OCI-LY3 (cell line): ENCODE measurements around the gene METTL2A.
"Not testable (repeated sequence)": the region's sequence is repeated elsewhere in the genome, so short reads cannot be mapped to it uniquely, and the experiment has no call there.

Experiments
- H2AFZ ChIP-seq: fragments of 200-600, 300-600 bp; shearing (Covaris generic); 2 replicates; pipeline ENCODE4 v1.6.0; 2014; ENCODE audit warnings: antibody characterized with exemption, low read depth, low read length
- H3K27ac ChIP-seq: fragments of 200-600, 300-600 bp; sonication (generic); 2 replicates; pipeline ENCODE4 v1.5.1; 2014; ENCODE audit warnings: mild to moderate bottlenecking, low read length, moderate library complexity, mixed read lengths
- H3K27me3 ChIP-seq: fragments of 200-600, 300-600 bp; sonication (generic); 2 replicates; pipeline ENCODE4 v1.6.1; 2014; ENCODE audit warnings: low read depth, low read length, mixed read lengths
- H3K36me3 ChIP-seq: fragments of 200-600, 300-600 bp; sonication (generic); replicated peaks from 2 replicates; pipeline ENCODE3; 2014; ENCODE audit warnings: low read depth, low read length, mixed read lengths
- H3K4me1 ChIP-seq: fragments of 300-600, 200-600 bp; sonication (generic); 2 replicates; pipeline ENCODE4 v1.6.1; 2014; ENCODE audit warnings: low read length, mixed read lengths
- H3K4me2 ChIP-seq: fragments of 200-600, 300-600 bp; sonication (generic); 2 replicates; pipeline ENCODE4 v1.6.1; 2014; ENCODE audit warnings: low read length, mixed read lengths
- H3K4me3 ChIP-seq: fragments of 300-600, 200-600 bp; sonication (generic); 2 replicates; pipeline ENCODE4 v1.5.1; 2014; ENCODE audit warnings: antibody characterized with exemption, mild to moderate bottlenecking, low read length, moderate library complexity
- H3K79me2 ChIP-seq: fragments of 300-600, 200-600 bp; shearing (Covaris generic); 2 replicates; pipeline ENCODE4 v1.6.1; 2014; ENCODE audit warnings: mild to moderate bottlenecking, low read length, mixed read lengths
- H3K9ac ChIP-seq: fragments of 300-600, 200-600 bp; shearing (Covaris generic); 2 replicates; pipeline ENCODE4 v1.6.0; 2014; ENCODE audit warnings: mild to moderate bottlenecking, low read length, moderate library complexity
- H3K9me3 ChIP-seq: fragments of 200-600, 300-600 bp; shearing (Covaris generic); 2 replicates; pipeline ENCODE4 v1.6.1; 2014; ENCODE audit warnings: low read length, mixed read lengths; ENCODE audit not compliant: insufficient read depth
- H4K20me1 ChIP-seq: fragments of 200-600, 300-600 bp; sonication (generic); 2 replicates; pipeline ENCODE4 v1.6.1; 2016; ENCODE audit warnings: low read length, mixed read lengths; ENCODE audit not compliant: insufficient read depth
- TF ChIP-seq, protein P1 (sequence below): fragments of 200-600, 300-600 bp; sonication (generic); IDR thresholded peaks from 2 replicates; pipeline ENCODE4 v1.5.1; 2014; ENCODE audit warnings: antibody characterized with exemption, low read length, low read depth

METTL2A gene

GRCh38 chr17:62456016-62456415, 32.3 kb downstream of the METTL2A start:
- H3K79me2 ChIP-seq = no peaks in the 10 kb centered on the region
- H3K27ac ChIP-seq = no peak overlapping the region
- no peak overlapping the region for H3K9ac ChIP-seq
- H3K4me3 ChIP-seq = no peak overlapping the region
- H2AFZ ChIP-seq = no peak overlapping the region
- no peaks in the 10 kb centered on the region for H4K20me1 ChIP-seq
- TF ChIP-seq, protein P1, sequence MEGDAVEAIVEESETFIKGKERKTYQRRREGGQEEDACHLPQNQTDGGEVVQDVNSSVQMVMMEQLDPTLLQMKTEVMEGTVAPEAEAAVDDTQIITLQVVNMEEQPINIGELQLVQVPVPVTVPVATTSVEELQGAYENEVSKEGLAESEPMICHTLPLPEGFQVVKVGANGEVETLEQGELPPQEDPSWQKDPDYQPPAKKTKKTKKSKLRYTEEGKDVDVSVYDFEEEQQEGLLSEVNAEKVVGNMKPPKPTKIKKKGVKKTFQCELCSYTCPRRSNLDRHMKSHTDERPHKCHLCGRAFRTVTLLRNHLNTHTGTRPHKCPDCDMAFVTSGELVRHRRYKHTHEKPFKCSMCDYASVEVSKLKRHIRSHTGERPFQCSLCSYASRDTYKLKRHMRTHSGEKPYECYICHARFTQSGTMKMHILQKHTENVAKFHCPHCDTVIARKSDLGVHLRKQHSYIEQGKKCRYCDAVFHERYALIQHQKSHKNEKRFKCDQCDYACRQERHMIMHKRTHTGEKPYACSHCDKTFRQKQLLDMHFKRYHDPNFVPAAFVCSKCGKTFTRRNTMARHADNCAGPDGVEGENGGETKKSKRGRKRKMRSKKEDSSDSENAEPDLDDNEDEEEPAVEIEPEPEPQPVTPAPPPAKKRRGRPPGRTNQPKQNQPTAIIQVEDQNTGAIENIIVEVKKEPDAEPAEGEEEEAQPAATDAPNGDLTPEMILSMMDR = no peak
- H3K27me3 ChIP-seq = no peaks in the 10 kb centered on the region
- peaks cover 69% of the 10 kb centered on the region for H3K4me1 ChIP-seq
- H3K4me2 ChIP-seq = no peak overlapping the region
- H3K9me3 ChIP-seq = no peaks in the 10 kb centered on the region
- no peaks in the 10 kb centered on the region for H3K36me3 ChIP-seq

GRCh38 chr17:62458483-62458882, 34.8 kb downstream of the METTL2A start:
- peak overlapping the region; percentile 96 for H3K27ac ChIP-seq

DNA sequence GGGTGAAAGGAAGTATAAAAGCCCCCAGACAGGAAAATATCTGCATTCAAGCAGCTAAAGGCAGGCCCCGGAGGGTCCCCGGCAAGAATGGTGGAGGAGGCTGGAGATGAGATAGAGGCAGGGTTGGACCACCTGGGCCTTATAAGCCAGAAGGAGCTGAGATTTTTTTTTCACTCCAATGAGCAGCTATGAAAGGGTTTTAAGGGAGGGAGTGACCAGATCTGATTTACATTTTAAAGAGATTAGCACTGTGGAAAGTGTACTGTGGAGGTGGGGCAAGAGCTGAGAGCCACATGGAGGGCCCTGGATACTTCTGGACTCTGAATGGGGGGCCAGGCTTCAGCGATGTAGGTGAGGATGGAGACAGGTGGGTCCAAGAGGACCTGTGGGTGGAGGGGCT, 40.7 kb downstream of the METTL2A start:
- H3K9ac ChIP-seq, H2AFZ ChIP-seq, H3K4me2 ChIP-seq, H3K27me3 ChIP-seq, H3K4me3 ChIP-seq, H3K79me2 ChIP-seq, H3K9me3 ChIP-seq, H3K27ac ChIP-seq, H3K36me3 ChIP-seq, H4K20me1 ChIP-seq: not testable (repeated sequence)
- peaks cover 19% of the 10 kb centered on the region for H3K4me1 ChIP-seq

More at GRCh38 chr17:62458483-62458882, 34.8 kb downstream of the METTL2A start:
- not testable (repeated sequence) for H3K79me2 ChIP-seq, H3K27me3 ChIP-seq, H3K9me3 ChIP-seq, H4K20me1 ChIP-seq, H3K36me3 ChIP-seq
- Histone ChIP-seq H3K9ac (peak overlapping the region; percentile 94), H3K4me1 (peaks cover 62% of the 10 kb centered on the region), H2AFZ (peak overlapping the region; percentile 74; the same call in 1 of the 2 replicates), H3K4me2 (peak overlapping the region; percentile 99), H3K4me3 (peak overlapping the region; percentile 83)

DNA sequence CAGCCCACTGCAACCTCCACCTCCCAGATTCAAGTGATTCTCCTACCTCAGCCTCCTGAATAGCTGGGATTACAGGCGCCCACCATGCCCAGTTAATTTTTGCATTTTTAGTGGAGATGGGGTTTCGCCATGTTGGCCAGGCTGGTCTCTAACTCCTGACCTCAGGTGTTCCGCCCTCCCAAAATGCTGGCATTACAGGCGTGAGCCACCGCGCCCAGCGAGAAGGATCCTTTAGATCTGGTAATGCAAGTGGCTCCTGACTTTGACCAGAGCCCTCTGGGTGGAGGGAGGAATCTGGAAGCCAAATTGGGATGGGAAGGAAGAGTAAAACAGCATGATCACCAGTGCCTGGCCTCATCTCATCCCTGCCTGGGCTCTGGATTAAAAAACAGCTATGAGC, 41.6 kb downstream of the METTL2A start:
- H3K4me3 ChIP-seq = not testable (repeated sequence)

DNA sequence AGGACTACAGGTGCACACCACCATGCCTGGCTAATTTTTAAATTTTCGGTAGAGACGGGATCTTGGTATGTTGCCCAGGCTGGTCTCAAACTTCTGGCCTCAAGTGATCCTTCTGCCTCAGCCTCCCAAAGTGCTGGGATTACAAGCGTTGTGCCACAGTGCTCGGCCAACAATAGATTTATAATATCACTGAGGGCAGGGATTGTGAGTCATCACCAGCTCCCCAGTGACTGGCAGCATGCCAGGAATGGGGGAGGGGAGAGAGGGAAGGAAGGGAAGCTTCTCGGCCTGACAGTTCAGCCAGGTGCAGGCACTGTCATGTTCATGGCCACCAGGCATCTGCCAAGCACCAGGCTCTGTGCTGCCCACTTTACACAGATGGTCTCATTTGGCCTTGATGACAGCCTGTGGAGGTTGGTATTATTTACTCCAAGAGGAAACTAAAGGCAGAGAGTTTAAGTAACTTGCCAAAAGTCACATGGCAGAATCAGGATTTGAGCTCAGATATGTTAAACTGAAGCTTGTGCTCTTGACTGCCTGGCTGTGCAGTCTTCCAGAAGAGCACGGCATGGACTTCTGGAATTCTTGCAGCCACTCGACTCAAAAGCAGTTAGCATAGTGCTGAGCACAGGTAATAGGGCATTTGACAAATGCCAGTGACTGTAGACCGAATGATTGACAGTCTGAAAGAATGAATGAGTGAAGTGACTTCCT, 47.1 kb downstream of the METTL2A start:
- not testable (repeated sequence) for H3K4me1 ChIP-seq, H3K36me3 ChIP-seq, H3K4me2 ChIP-seq, H3K79me2 ChIP-seq, H4K20me1 ChIP-seq, H3K27ac ChIP-seq, H3K9me3 ChIP-seq, H3K4me3 ChIP-seq, H3K27me3 ChIP-seq, H2AFZ ChIP-seq, H3K9ac ChIP-seq

More for the DNA sequence above, 41.6 kb downstream of the METTL2A start:
- H3K9ac ChIP-seq, H3K4me2 ChIP-seq, H2AFZ ChIP-seq, H3K79me2 ChIP-seq, H3K9me3 ChIP-seq, H3K27ac ChIP-seq, H3K36me3 ChIP-seq, H3K27me3 ChIP-seq, H4K20me1 ChIP-seq: not testable (repeated sequence)
- peaks cover 13% of the 10 kb centered on the region for H3K4me1 ChIP-seq

- H3K36me3 ChIP-seq, H2AFZ ChIP-seq, H3K79me2 ChIP-seq, H3K4me3 ChIP-seq, H3K9ac ChIP-seq, H4K20me1 ChIP-seq, H3K4me2 ChIP-seq, H3K27ac ChIP-seq, H3K9me3 ChIP-seq, H3K27me3 ChIP-seq, H3K4me1 ChIP-seq: not testable (repeated sequence)
Measured at GRCh38 chr17:62471380-62471880, 47.7 kb downstream of the METTL2A start.

GRCh38 chr17:62473030-62473982, 49.6 kb downstream of the METTL2A start:
- H3K79me2 ChIP-seq = peaks cover 19% of the 10 kb centered on the region
- not testable (repeated sequence) for H3K27ac ChIP-seq, H3K27me3 ChIP-seq, H3K9ac ChIP-seq, H3K4me3 ChIP-seq, H4K20me1 ChIP-seq, H3K36me3 ChIP-seq, H3K4me1 ChIP-seq, H3K4me2 ChIP-seq, H3K9me3 ChIP-seq, H2AFZ ChIP-seq

- not testable (repeated sequence) for H2AFZ ChIP-seq
Measured at GRCh38 chr17:62477111-62477510, 53.4 kb downstream of the METTL2A start.

More at GRCh38 chr17:62477111-62477510, 53.4 kb downstream of the METTL2A start:
- H3K36me3 ChIP-seq, H3K27me3 ChIP-seq, H4K20me1 ChIP-seq, H3K27ac ChIP-seq, H3K9me3 ChIP-seq: not testable (repeated sequence)
- peaks cover 10% of the 10 kb centered on the region for H3K4me1 ChIP-seq
- peak overlapping the region; percentile 87 for H3K4me2 ChIP-seq
- H3K4me3 ChIP-seq = peak overlapping the region; percentile 88
- H3K9ac ChIP-seq = peak overlapping the region; percentile 80
- H3K79me2 ChIP-seq = peaks cover 51% of the 10 kb centered on the region
